ENCODE data around the gene QARS1. TPM values are rescaled to one million over a fixed set of nuclear protein-coding genes. Genes with fewer than 3 reads are reported as not detected.
A peak's percentile ranks its signal among the peaks of the same experiment; 100 is the strongest.

QARS1 gene
- total RNA-seq, result 185 and 200 TPM in 2 replicates

GRCh38 chr3:49104427-49105291 lies at the start of gene QARS1:
Gene QARS1 (minus strand): TSS chr3:49104757. CDS start chr3:49104733, 24 bp downstream.
- H3K27ac Mint-ChIP-seq, result peak within 1 kb of the TSS; percentile 94
- peaks cover 28% of the 10 kb centered on the region for H3K36me3 Mint-ChIP-seq (ENCODE audit: low read depth)
- intact Hi-C loops (cut with micrococcal nuclease), result loop anchor here (1.0 to 5.0 kb wide), 4 partner anchors 10 to 66 kb away; partner anchors contain the start of genes KLHDC8B, QRICH1 and USP19
- H3K4me1 Mint-ChIP-seq (ENCODE audit: low read depth), result peaks cover 27% of the 10 kb centered on the region
- no peaks in the 10 kb centered on the region for H3K27me3 Mint-ChIP-seq (ENCODE audit: insufficient read depth)
- DNase-seq (ENCODE audit: low spot score), result peak; percentile 87
- no peaks in the 10 kb centered on the region for H3K9me3 Mint-ChIP-seq
- peak within 1 kb of the TSS; percentile 98 for H3K4me3 Mint-ChIP-seq

GRCh38 chr3:49153349-49153912 lies 48.9 kb upstream of the QARS1 start:
- Mint-ChIP-seq H3K4me1 (ENCODE audit: low read depth) (no peaks in the 10 kb centered on the region), H3K4me3 (no peak overlapping the region), H3K36me3 (ENCODE audit: low read depth) (no peaks in the 10 kb centered on the region), H3K27ac (no peak overlapping the region), H3K27me3 (ENCODE audit: insufficient read depth) (peaks cover 2% of the 10 kb centered on the region), H3K9me3 (no peaks in the 10 kb centered on the region)
- intact Hi-C loops (cut with micrococcal nuclease), result no loop called here
- no peak for DNase-seq (ENCODE audit: low spot score)

- no peak for DNase-seq (ENCODE audit: low spot score)
- Mint-ChIP-seq H3K4me3 (no peak overlapping the region), H3K27ac (peak overlapping the region; percentile 31), H3K27me3 (ENCODE audit: insufficient read depth) (peaks cover 2% of the 10 kb centered on the region), H3K9me3 (no peaks in the 10 kb centered on the region), H3K4me1 (ENCODE audit: low read depth) (no peaks in the 10 kb centered on the region), H3K36me3 (ENCODE audit: low read depth) (no peaks in the 10 kb centered on the region)
- intact Hi-C loops (cut with micrococcal nuclease), result no loop called here
Measured at GRCh38 chr3:49151610-49152009, 47.1 kb upstream of the QARS1 start.

- H3K36me3 Mint-ChIP-seq (ENCODE audit: low read depth), result no peaks in the 10 kb centered on the region
- intact Hi-C loops (cut with micrococcal nuclease), result no loop called here
- H3K4me1 Mint-ChIP-seq (ENCODE audit: low read depth), result no peaks in the 10 kb centered on the region
- no peak for DNase-seq (ENCODE audit: low spot score)
- no peaks in the 10 kb centered on the region for H3K9me3 Mint-ChIP-seq
- peaks cover 2% of the 10 kb centered on the region for H3K27me3 Mint-ChIP-seq (ENCODE audit: insufficient read depth)
- H3K4me3 Mint-ChIP-seq, result no peak overlapping the region
- H3K27ac Mint-ChIP-seq, result no peak overlapping the region
Measured at GRCh38 chr3:49148159-49148558, 43.6 kb upstream of the QARS1 start.

GRCh38 chr3:49140080-49140479 lies 35.5 kb upstream of the QARS1 start:
- Mint-ChIP-seq H3K27ac (no peak overlapping the region), H3K4me3 (no peak overlapping the region), H3K9me3 (no peaks in the 10 kb centered on the region), H3K4me1 (ENCODE audit: low read depth) (peaks cover 20% of the 10 kb centered on the region), H3K27me3 (ENCODE audit: insufficient read depth) (no peaks in the 10 kb centered on the region), H3K36me3 (ENCODE audit: low read depth) (no peaks in the 10 kb centered on the region)
- no peak for DNase-seq (ENCODE audit: low spot score)
- intact Hi-C loops (cut with micrococcal nuclease), result no loop called here

GRCh38 chr3:49135499-49135898 lies 30.9 kb upstream of the QARS1 start:
- H3K27me3 Mint-ChIP-seq (ENCODE audit: insufficient read depth), result peaks cover 5% of the 10 kb centered on the region
- intact Hi-C loops (cut with micrococcal nuclease), result no loop called here
- no peaks in the 10 kb centered on the region for H3K36me3 Mint-ChIP-seq (ENCODE audit: low read depth)
- peaks cover 6% of the 10 kb centered on the region for H3K4me1 Mint-ChIP-seq (ENCODE audit: low read depth)
- H3K4me3 Mint-ChIP-seq, result no peak overlapping the region
- H3K27ac Mint-ChIP-seq, result no peak overlapping the region
- DNase-seq (ENCODE audit: low spot score), result no peak
- no peaks in the 10 kb centered on the region for H3K9me3 Mint-ChIP-seq

- no peak for DNase-seq (ENCODE audit: low spot score)
- Mint-ChIP-seq H3K9me3 (no peaks in the 10 kb centered on the region), H3K27ac (no peak overlapping the region), H3K36me3 (ENCODE audit: low read depth) (no peaks in the 10 kb centered on the region), H3K4me1 (ENCODE audit: low read depth) (no peaks in the 10 kb centered on the region), H3K27me3 (ENCODE audit: insufficient read depth) (peaks cover 5% of the 10 kb centered on the region), H3K4me3 (no peak overlapping the region)
- intact Hi-C loops (cut with micrococcal nuclease), result no loop called here
Measured at GRCh38 chr3:49134471-49135265, 30.1 kb upstream of the QARS1 start.

- H3K27me3 Mint-ChIP-seq (ENCODE audit: insufficient read depth), result peaks cover 5% of the 10 kb centered on the region
- no peaks in the 10 kb centered on the region for H3K9me3 Mint-ChIP-seq
- no peaks in the 10 kb centered on the region for H3K4me1 Mint-ChIP-seq (ENCODE audit: low read depth)
- no peak for DNase-seq (ENCODE audit: low spot score)
- H3K4me3 Mint-ChIP-seq, result no peak overlapping the region
- intact Hi-C loops (cut with micrococcal nuclease), result no loop called here
- H3K36me3 Mint-ChIP-seq (ENCODE audit: low read depth), result no peaks in the 10 kb centered on the region
- no peak overlapping the region for H3K27ac Mint-ChIP-seq
Measured at GRCh38 chr3:49133226-49133951, 28.8 kb upstream of the QARS1 start.

GRCh38 chr3:49132437-49133225 lies 28.1 kb upstream of the QARS1 start, which contains the start of gene LAMB2:
Gene LAMB2 (minus strand): TSS chr3:49133050. CDS start chr3:49132867, 183 bp downstream.
- no peak within 1 kb of the TSS for H3K4me3 Mint-ChIP-seq

GRCh38 chr3:49132073-49132436 lies 27.5 kb upstream of the QARS1 start:
- no peaks in the 10 kb centered on the region for H3K4me1 Mint-ChIP-seq (ENCODE audit: low read depth)
- no peak for DNase-seq (ENCODE audit: low spot score)
- intact Hi-C loops (cut with micrococcal nuclease), result no loop called here
- no peaks in the 10 kb centered on the region for H3K9me3 Mint-ChIP-seq
- H3K36me3 Mint-ChIP-seq (ENCODE audit: low read depth), result no peaks in the 10 kb centered on the region
- no peak overlapping the region for H3K27ac Mint-ChIP-seq
- peaks cover 5% of the 10 kb centered on the region for H3K27me3 Mint-ChIP-seq (ENCODE audit: insufficient read depth)
- H3K4me3 Mint-ChIP-seq, result no peak overlapping the region

More at GRCh38 chr3:49132437-49133225, 28.1 kb upstream of the QARS1 start, which contains the start of gene LAMB2:
- H3K36me3 Mint-ChIP-seq (ENCODE audit: low read depth), result no peaks in the 10 kb centered on the region
- intact Hi-C loops (cut with micrococcal nuclease), result no loop called here
- H3K27ac Mint-ChIP-seq, result no peak within 1 kb of the TSS
- H3K9me3 Mint-ChIP-seq, result no peaks in the 10 kb centered on the region
- peaks cover 5% of the 10 kb centered on the region for H3K27me3 Mint-ChIP-seq (ENCODE audit: insufficient read depth)
- H3K4me1 Mint-ChIP-seq (ENCODE audit: low read depth), result no peaks in the 10 kb centered on the region
- DNase-seq (ENCODE audit: low spot score), result no peak

GRCh38 chr3:49131576-49131975 lies 27.0 kb upstream of the QARS1 start:
- peaks cover 5% of the 10 kb centered on the region for H3K27me3 Mint-ChIP-seq (ENCODE audit: insufficient read depth)
- no peaks in the 10 kb centered on the region for H3K9me3 Mint-ChIP-seq

GRCh38 chr3:49131040-49131439 lies 26.5 kb upstream of the QARS1 start:
- Mint-ChIP-seq H3K4me1 (ENCODE audit: low read depth) (no peaks in the 10 kb centered on the region), H3K4me3 (no peak overlapping the region), H3K27me3 (ENCODE audit: insufficient read depth) (peaks cover 5% of the 10 kb centered on the region), H3K27ac (no peak overlapping the region), H3K9me3 (no peaks in the 10 kb centered on the region), H3K36me3 (ENCODE audit: low read depth) (no peaks in the 10 kb centered on the region)
- intact Hi-C loops (cut with micrococcal nuclease), result no loop called here
- no peak for DNase-seq (ENCODE audit: low spot score)

More at GRCh38 chr3:49131576-49131975, 27.0 kb upstream of the QARS1 start:
- Mint-ChIP-seq H3K4me1 (ENCODE audit: low read depth) (no peaks in the 10 kb centered on the region), H3K4me3 (no peak overlapping the region), H3K27ac (no peak overlapping the region), H3K36me3 (ENCODE audit: low read depth) (no peaks in the 10 kb centered on the region)
- no peak for DNase-seq (ENCODE audit: low spot score)
- intact Hi-C loops (cut with micrococcal nuclease), result no loop called here

Data from activated T-helper 1 cell treated with anti-CD3 and anti-CD28 coated beads, Interleukin-12 subunit alpha, Interleukin-12 subunit beta, Interleukin-2, Interleukin-4 antibody, amounts not matched to agents 30 ng/mL and 10 ng/mL and 1 ng/mL, durations not matched to agents 14 hours and 24 hours and 36 hours (primary cell).